GM12873 (cell line): ENCODE data around the gene SYPL2.

Experiments used
- TF ChIP-seq, protein P1 (sequence below): IDR thresholded peaks from 2 replicates; pipeline ENCODE4 v1.5.1; 2012; ENCODE audit warnings: low read depth, mild to moderate bottlenecking, moderate library complexity, low read length, control low read depth; ENCODE audit not compliant: insufficient read depth; ENCODE audit errors: missing control alignments

Gene SYPL2

GRCh38 chr1:109481646-109482045, 15.3 kb downstream of the SYPL2 start:
- TF ChIP-seq, protein P1, sequence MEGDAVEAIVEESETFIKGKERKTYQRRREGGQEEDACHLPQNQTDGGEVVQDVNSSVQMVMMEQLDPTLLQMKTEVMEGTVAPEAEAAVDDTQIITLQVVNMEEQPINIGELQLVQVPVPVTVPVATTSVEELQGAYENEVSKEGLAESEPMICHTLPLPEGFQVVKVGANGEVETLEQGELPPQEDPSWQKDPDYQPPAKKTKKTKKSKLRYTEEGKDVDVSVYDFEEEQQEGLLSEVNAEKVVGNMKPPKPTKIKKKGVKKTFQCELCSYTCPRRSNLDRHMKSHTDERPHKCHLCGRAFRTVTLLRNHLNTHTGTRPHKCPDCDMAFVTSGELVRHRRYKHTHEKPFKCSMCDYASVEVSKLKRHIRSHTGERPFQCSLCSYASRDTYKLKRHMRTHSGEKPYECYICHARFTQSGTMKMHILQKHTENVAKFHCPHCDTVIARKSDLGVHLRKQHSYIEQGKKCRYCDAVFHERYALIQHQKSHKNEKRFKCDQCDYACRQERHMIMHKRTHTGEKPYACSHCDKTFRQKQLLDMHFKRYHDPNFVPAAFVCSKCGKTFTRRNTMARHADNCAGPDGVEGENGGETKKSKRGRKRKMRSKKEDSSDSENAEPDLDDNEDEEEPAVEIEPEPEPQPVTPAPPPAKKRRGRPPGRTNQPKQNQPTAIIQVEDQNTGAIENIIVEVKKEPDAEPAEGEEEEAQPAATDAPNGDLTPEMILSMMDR = no peak

DNA sequence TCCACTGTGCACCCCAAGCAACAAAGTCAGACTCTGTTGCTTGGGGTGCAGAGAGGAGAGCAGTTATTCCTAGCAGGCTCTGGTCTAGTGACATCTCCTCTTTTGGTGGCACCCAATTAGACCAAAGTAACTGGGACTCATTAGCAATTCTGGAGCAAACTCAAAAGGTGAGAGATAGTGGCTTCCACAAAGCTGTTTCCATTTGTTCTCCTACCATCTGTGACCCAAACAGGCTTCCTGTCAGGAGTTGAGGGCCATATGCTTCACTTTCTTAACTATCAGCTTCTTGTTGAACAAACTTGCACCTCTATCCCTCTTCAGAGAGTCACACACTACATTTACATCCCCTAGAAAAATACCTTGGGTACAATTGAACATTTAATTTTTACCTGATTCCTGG, 15.9 kb downstream of the SYPL2 start:
- TF ChIP-seq, protein P1 = no peak

GRCh38 chr1:109482791-109483671, 16.7 kb downstream of the SYPL2 start:
- TF ChIP-seq, protein P1 = no peak

- TF ChIP-seq, protein P1 = no peak
Observed at GRCh38 chr1:109483672-109484518, 17.5 kb downstream of the SYPL2 start, which contains the start of gene ATXN7L2. ATXN7L2 (plus strand) TSS chr1:109483905; CDS start chr1:109483954, 49 bp downstream.

DNA sequence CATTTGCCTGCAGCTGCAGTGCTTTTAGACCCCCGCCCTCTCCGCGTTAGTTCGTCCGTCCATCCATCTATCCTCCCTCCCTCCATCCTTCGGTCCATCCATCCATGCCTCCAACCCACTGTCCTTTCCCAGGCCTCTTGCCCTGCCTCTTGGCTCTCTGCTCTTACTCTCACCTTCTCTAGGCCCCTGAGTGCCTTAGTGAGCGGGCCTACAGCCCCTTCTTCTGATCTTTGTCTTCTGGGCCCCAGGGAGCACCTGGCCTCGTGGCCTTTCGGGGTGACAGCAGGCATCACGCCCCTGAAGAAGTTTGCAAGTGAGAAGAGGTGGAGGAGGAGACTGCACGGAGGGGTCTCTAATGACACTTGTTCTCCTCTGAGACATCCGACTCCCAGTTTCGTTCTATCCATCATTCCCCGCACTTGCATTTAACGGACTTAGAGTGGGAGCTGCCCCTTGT, 18.2 kb downstream of the SYPL2 start:
- TF ChIP-seq, protein P1 = no peak

DNA sequence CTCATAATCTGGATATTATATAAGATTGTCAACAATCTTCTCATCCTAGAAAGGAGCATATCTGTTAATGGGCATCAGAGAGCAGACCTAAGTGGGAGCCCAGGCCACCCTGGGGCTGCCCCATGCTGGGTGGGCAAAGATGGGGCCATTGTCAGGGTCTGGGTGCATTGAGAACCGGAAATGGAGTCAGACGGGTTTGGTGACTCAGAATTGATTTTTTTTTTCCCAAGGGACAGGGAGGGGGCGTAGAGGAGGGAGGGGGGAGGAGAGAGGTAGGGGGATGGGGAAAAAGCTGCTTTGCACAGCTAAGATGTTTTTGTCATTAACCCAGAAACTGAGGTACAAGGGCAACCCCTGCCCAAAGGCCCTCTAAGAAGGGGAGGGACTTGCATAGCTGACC, 18.7 kb downstream of the SYPL2 start:
- TF ChIP-seq, protein P1 = no peak

DNA sequence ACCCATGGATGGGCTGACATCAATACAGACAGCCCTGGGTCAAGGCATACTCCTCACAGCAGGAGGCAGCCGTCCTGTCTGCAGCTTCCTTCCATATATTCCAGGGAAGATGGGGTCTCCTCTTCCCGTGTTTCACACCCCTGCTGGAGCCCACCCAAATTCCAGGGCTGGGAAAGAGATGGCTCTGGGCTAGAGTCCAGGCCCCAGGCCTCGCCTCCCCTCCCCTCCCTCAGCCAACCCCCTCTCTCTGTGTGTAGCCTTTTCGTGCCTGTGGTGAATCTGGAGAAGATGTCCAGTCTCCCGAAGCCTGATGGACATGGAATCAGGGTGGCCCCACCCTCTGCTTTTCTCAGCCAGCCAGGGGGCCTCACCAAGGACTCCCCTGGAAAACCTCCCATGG, 20.9 kb downstream of the SYPL2 start:
- TF ChIP-seq, protein P1 = no peak
